Upper lobe of left lung (tissue), 6 donors: ENCODE data around the gene CYB5R3. TPM values are rescaled to one million over a fixed set of nuclear protein-coding genes. Genes with fewer than 3 reads are reported as not detected.

Experiments
- ATAC-seq, 2 donors: fragments of 200-7000 bp; cut with Tn5 transposase; one replicate each; pipeline ENCODE4 v1.9.1; 2022; ENCODE audit warnings: mild to moderate bottlenecking in 2 of 2, moderate library complexity in 2 of 2; ENCODE audit not compliant: low FRiP score in 2 of 2
- DNase-seq, 2 donors: peaks; one replicate each; pipeline ENCODE4 v3.0.0-alpha.2; 2019 to 2020
- H3K27ac ChIP-seq, 4 donors: fragments of 200-600 bp; sonication (generic); one replicate each; pipeline ENCODE4 v1.5.1; 2016 to 2019
- H3K27me3 ChIP-seq, 4 donors: fragments of 200-600 bp; sonication (generic); one replicate each; pipeline ENCODE4 v1.5.1; 2017 to 2019
- H3K36me3 ChIP-seq, 4 donors: fragments of 200-600 bp; sonication (generic); one replicate each; pipeline ENCODE4 v1.5.1; 2016 to 2019
- H3K4me1 ChIP-seq, 4 donors: fragments of 200-600 bp; sonication (generic); one replicate each; pipeline ENCODE4 v1.5.1; 2018 to 2019
- H3K4me3 ChIP-seq, 4 donors: fragments of 200-600 bp; sonication (generic); one replicate each; pipeline ENCODE4 v1.5.1; 2017 to 2019; ENCODE audit warnings: mild to moderate bottlenecking in 2 of 4, moderate library complexity in 1 of 4
- H3K9me3 ChIP-seq, 4 donors: fragments of 200-600 bp; sonication (generic); one replicate each; pipeline ENCODE4 v1.5.1; 2018 to 2019
- CTCF ChIP-seq, 6 experiments: fragments of 450-650 bp in 4 of 6; fragments of 200-600 bp in 2 of 6; sonication (generic) in 2 of 6; IDR thresholded peaks; one replicate each; pipeline ENCODE4 v1.5.1; 2016 to 2019; ENCODE audit warnings: antibody characterized with exemption in 6 of 6
- EP300 ChIP-seq, 4 donors: sonication (generic); formaldehyde crosslinking; IDR thresholded peaks; one replicate each; pipeline ENCODE4 v1.5.1; 2017; ENCODE audit warnings: antibody characterized with exemption in 4 of 4, control low read depth in 2 of 4
- POLR2A ChIP-seq, 4 donors: fragments of 450-650 bp; IDR thresholded peaks; one replicate each; pipeline ENCODE4 v1.5.1; 2016 to 2017; ENCODE audit warnings: antibody characterized with exemption in 4 of 4, mild to moderate bottlenecking in 2 of 4
- POLR2AphosphoS5 ChIP-seq, 2 donors: sonication (generic); formaldehyde crosslinking; IDR thresholded peaks; one replicate each; pipeline ENCODE4 v1.5.1; 2017; ENCODE audit warnings: antibody characterized with exemption in 2 of 2
- WGBS, 2 donors: methylation state at CpG; one replicate each; pipeline ENCODE4 v1.1.5; 2017 to 2018; 5-methylcytosine and 5-hydroxymethylcytosine counted together
- total RNA-seq, 6 donors: library from RNA; depleted of rRNA in 4 of 6; stranded (reverse); fragments of >200 nt in 4 of 6; gene quantifications; one replicate each; pipeline versions ENCODE4 v1.1.0 to v1.2.1, GENCODE V29; 2016 to 2021
- donor health status: DM: no; HTN: no; CAD: no; lungs with moderate emphysema.
- donor health status: DM: no; HTN: yes; CAD: no; lungs with severe emphysema.

CYB5R3 gene
- total RNA-seq, 6 donors from 2014 or later: 79.6 to 265 (median 220) TPM

GRCh38 chr22:42686756-42687491, 37.7 kb upstream of the CYB5R3 start:
- ATAC-seq (no peak), DNase-seq (no peak)
- Histone ChIP-seq H3K27ac (peak overlapping the region; percentile 27 to 88 (median 84)), H3K36me3 (peaks cover 0 to 7% (median 0%) of the 10 kb centered on the region in 4 donors), H3K4me1 (peaks cover 29 to 47% (median 40%) of the 10 kb centered on the region in 4 donors), H3K4me3 (no peak overlapping the region), H3K27me3 (no peaks in the 10 kb centered on the region), H3K9me3 (no peaks in the 10 kb centered on the region)
- TF ChIP-seq CTCF (IDR thresholded peaks at IDR 0.05) (no peak), POLR2A (IDR thresholded peaks at IDR 0.05) (no peak), POLR2AphosphoS5 (IDR thresholded peaks at IDR 0.05) (no peak), EP300 (IDR thresholded peaks at IDR 0.05) (no peak)
- WGBS, 2 donors: 86 to 92% methylated on average over 14 of the region's 14 CpGs

GRCh38 chr22:42685941-42686653, 36.9 kb upstream of the CYB5R3 start:
- DNase-seq (peak in 1 of 2 donors; percentile 58), ATAC-seq (peak in 1 of 2 donors; percentile 23)
- Histone ChIP-seq H3K4me1 (peaks cover 29 to 47% (median 41%) of the 10 kb centered on the region in 4 donors), H3K4me3 (no peak overlapping the region), H3K9me3 (no peaks in the 10 kb centered on the region), H3K27me3 (no peaks in the 10 kb centered on the region), H3K27ac (peak overlapping the region; percentile 27 to 88 (median 84)), H3K36me3 (no peaks in the 10 kb centered on the region)
- TF ChIP-seq CTCF (IDR thresholded peaks at IDR 0.05) (peak in 1 of 6 experiments; percentile 28), POLR2A (IDR thresholded peaks at IDR 0.05) (no peak)
- WGBS, 2 donors: 57 to 67% methylated on average over 1 to 5 of the region's 5 CpGs

GRCh38 chr22:42684462-42685195, 35.4 kb upstream of the CYB5R3 start:
- WGBS, 2 donors: 74 to 83% methylated on average over 8 of the region's 11 CpGs
- ATAC-seq (no peak), DNase-seq (no peak)
- Histone ChIP-seq H3K4me3 (no peak overlapping the region), H3K4me1 (peaks cover 37 to 57% (median 46%) of the 10 kb centered on the region in 4 donors), H3K36me3 (no peaks in the 10 kb centered on the region), H3K27ac (peak overlapping the region in 3 of 4 donors; percentile 63 to 88 (median 64)), H3K9me3 (no peaks in the 10 kb centered on the region), H3K27me3 (no peaks in the 10 kb centered on the region)
- TF ChIP-seq CTCF (IDR thresholded peaks at IDR 0.05): no peak
- no peak for TF ChIP-seq POLR2A (IDR thresholded peaks at IDR 0.05)
- TF ChIP-seq EP300 (IDR thresholded peaks at IDR 0.05): no peak
- TF ChIP-seq POLR2AphosphoS5 (IDR thresholded peaks at IDR 0.05): no peak

- TF ChIP-seq POLR2AphosphoS5 (IDR thresholded peaks at IDR 0.05) (peak in 1 of 2 donors; percentile 5), CTCF (IDR thresholded peaks at IDR 0.05) (no peak)
- DNase-seq (peak in 1 of 2 donors; percentile 82), ATAC-seq (peak in 1 of 2 donors; percentile 4)
- WGBS, 2 donors: 77 to 87% methylated on average over 4 to 7 of the region's 8 CpGs
- Histone ChIP-seq H3K4me3 (no peak overlapping the region), H3K27me3 (no peaks in the 10 kb centered on the region), H3K27ac (peak overlapping the region in 3 of 4 donors; percentile 63 to 88 (median 64)), H3K36me3 (no peaks in the 10 kb centered on the region), H3K4me1 (peaks cover 33 to 52% (median 42%) of the 10 kb centered on the region in 4 donors), H3K9me3 (peaks cover 0 to 3% (median 0%) of the 10 kb centered on the region in 4 donors)
These were observed 34.5 kb upstream of the CYB5R3 start for GRCh38 chr22:42683578-42684283.
